GM21360 (cell line): ENCODE data around the gene CATSPERD.

Experiments used
- ATAC-seq: cut with Tn5 transposase; IDR thresholded peaks from one replicate; pipeline ENCODE4 v1.9.1; 2021; ENCODE audit warnings: mild to moderate bottlenecking, moderate library complexity; ENCODE audit not compliant: unreplicated experiment

Gene CATSPERD

DNA sequence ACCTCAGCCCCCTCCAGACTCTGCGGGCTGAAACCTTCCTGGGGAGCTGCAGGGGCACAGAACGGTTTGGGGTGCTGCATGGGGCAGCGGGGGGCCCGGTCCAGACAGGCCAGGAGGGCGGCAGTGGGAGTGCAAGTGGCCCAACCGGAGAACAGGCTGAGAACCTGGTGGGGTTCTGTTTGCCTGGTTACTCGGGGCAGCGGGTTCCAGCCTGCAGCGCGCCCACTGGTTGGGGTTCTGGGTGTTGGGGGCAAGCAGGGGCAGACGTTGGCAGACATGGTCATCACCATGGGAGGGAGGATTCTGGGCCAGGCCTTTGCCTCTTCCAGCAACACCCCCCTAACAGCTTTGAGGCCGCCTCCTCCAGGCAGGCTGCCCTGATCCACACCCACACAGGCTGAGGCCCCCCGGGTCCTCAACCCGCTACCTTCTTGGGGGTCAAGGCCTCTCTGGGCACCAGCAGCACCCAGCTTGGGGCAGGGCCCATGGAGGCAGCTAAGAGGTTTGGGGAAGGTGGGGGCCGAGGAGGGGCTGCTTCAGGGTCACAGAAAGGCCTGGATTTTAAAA, 64.2 kb downstream of the CATSPERD start, which contains the start of gene PRR22:
Gene PRR22 (minus strand): TSS at position 166 of the 567 bp plus-strand sequence. CDS start 86 bp downstream, at position 80.
- no peak for ATAC-seq

DNA sequence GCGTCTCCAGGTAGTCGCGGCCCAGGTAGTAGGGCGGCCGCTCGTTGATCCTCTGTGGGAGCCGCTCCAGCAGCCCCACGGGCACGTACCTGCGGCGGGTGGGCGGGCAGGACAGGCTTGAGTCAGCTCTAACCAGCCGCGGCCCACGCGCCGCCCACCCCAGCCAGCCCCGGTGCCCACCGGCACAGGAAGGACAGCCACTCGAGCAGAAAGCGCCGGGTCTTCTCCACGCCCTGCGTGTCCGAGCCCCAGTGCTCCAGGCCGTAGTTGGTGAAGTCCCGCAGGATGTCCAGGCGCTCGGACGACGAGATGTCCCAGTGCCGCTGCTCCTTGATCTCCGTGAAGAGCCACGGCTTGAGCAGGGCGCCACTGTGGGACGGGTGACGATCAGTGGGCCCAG, 65.0 kb downstream of the CATSPERD start:
- ATAC-seq, result no peak

GRCh38 chr19:5786593-5787408, 66.4 kb downstream of the CATSPERD start:
- no peak for ATAC-seq

DNA sequence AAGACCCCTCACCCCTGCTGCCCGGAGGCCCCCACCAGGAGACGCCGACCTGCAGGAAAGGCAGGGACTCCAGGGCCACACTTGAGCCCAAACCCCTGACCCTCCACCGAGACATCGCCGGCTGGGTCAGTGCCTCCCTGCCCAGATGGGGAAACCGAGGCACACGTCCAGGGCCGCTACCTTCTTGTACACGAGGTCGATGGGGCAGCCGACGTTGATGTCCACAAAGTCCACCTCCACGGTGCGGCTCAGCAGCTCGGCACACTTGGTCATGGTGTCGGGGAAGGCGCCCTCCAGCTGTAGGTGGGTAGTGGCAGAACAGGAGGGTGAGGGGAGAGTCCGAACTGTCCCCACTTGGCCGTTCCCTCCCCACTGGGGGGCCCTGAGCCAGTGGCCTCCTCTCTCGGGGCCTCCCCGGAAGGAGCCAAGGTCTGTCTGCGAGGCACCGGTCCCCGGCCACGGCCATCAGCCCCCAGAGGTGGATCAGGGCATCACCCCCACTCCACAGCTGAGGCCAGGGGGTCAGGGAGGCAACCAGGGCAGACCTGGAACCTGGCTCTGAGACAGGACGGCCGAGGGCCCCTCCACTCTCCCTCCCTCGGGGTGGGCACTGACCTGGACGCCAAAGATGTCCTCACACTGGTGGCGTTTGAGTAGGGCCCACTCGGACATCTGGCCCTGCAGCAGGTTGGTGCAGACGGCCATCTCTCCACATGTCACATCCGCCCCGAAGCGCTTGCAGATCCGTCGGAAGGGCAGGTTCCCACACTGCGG, 67.2 kb downstream of the CATSPERD start:
- no peak for ATAC-seq

GRCh38 chr19:5788422-5788821, 68.0 kb downstream of the CATSPERD start:
- ATAC-seq, result no peak

DNA sequence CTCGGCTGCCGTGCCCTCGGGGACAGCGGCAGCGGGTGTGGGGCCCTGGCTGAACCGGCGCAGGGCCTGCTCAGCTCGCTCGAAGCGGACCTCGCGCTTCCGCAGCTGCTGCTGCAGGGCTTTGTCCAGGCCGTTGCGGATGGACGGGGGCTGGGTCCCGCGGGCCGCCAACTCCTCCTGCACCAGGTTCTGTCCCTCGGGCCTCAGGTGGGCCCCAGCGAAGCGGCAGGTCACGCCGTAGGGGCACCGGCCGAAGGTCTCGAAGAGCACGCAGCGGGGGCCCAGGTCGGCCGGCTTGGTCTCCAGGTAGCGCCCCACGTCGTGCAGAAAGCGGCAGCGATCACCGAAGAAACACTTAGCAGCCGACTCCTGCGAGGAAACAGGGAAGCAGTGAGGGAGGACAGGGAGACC, 68.9 kb downstream of the CATSPERD start:
- no peak for ATAC-seq

DNA sequence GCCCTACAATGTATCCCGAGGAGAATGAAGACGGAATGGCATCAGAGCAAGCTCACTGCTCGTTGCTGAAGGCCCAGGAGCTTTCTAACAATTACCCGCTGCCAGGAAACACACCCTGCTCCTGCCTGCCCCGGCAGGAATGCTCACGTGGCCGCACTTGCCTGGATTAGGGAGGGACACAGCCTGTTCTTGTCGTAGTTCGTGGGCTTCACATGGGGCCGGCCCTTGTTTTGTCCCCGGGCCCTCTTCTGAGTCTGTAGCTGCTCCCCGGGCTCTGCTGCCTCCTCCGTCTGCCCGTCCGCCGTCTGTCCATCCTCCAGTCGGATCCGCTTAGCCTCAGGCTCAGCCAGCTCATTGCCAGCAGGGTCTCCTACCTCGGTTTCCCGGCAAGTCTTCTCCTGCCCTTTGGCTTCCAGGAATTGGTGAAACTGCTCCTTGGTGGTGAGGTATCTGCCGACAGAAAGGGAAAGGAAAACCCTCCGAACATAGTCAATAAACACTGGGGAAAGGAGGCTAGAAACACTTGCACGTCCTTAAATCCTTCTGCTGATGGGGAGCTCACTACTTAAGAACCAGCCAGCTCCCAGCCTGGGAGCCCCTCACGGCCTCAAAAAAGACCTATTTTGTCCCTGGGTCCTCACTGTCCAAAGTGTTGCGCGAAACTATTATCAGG, 69.6 kb downstream of the CATSPERD start:
- ATAC-seq, result no peak

DNA sequence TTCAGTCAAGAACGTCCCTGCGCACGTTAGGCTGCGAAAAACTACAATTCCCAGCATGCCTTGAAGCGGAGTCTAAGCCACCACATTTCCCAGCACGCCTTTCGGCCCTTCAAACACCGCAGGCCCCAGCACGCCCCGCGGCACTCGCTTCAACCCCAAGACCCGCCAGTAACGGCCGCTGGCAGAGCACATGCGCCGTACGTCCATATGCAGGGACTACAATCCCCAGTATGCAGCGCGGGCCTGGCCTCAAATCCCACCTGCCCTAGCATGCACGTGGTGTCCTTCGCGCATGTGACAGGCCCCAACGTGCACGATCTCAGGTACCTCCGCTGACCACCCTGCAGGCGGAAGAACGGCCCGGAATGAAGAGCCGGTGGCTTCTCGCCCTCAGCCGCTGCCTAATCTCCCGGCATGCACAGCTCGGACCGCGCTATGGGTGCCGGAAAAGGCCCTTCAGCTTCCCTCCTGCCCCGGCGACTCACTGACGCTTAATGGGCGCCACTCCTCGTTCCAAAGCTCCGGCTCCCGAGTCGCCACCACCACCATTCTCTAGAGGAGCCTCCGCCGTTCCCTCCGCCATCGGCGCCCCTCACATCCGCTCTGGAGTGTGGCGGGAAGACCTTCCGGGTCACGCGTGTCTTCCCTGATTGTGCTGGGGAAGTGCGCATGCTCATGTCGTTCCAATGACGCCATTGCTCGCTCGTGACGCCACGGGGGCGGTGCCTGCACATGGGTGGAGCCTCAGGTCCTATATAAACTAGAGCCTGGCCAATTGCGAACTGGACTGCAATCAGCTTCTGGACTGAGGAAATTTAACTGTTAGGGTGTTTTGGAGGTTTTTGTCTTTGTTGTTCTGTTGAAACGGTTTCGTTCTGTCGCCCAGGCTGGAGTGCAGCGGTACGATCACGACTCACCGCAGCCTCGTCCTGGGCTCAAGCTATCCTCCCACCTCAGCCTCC, 70.4 kb downstream of the CATSPERD start, which contains the start of gene DUS3L:
Gene DUS3L (minus strand): TSS at position 605 of the 962 bp plus-strand sequence. CDS start 22 bp downstream, at position 583.
- peak; percentile 82 for ATAC-seq

DNA sequence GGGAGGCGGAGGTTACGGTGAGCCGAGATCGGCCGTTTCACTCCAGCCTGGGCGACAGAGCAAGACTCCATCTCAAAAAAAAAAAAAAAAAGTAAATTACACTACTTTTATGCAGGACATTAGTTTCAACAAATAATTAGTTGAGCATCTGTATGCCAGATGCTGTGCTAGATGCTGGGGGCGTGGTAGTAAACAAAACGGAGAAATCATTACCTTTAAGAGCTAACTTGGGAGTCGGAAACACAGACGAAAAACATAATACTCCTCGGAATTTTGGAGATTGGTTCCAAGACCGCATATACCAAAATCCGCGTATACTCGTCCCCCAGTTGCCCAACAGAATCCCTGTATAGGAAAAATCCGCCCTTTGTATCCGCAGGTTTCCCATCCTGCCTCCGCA, 71.8 kb downstream of the CATSPERD start:
- ATAC-seq, result no peak

DNA sequence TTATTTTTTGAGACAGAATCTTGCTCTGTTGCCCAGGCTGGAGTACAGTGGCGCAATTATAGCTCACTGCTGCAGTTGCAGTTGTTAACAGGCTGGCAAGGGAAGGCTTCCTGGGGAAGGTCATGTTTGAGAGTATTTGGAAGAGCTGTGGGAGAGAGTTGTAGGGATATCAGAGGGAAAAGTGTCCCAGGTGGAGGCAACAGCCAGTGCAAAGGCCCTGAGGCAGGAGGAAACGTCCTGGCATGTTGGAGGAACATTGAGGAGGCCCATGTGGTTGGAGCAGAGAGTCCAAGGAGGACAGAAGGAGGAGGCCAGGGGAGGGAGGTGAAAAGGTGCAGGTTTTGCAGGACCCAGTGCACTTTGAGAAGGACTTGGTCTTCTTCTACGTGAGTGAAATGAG, 72.8 kb downstream of the CATSPERD start:
- no peak for ATAC-seq

- no peak for ATAC-seq
Observed at GRCh38 chr19:5795382-5795919, 75.0 kb downstream of the CATSPERD start.

GRCh38 chr19:5798244-5798643, 77.8 kb downstream of the CATSPERD start:
- ATAC-seq, result no peak

DNA sequence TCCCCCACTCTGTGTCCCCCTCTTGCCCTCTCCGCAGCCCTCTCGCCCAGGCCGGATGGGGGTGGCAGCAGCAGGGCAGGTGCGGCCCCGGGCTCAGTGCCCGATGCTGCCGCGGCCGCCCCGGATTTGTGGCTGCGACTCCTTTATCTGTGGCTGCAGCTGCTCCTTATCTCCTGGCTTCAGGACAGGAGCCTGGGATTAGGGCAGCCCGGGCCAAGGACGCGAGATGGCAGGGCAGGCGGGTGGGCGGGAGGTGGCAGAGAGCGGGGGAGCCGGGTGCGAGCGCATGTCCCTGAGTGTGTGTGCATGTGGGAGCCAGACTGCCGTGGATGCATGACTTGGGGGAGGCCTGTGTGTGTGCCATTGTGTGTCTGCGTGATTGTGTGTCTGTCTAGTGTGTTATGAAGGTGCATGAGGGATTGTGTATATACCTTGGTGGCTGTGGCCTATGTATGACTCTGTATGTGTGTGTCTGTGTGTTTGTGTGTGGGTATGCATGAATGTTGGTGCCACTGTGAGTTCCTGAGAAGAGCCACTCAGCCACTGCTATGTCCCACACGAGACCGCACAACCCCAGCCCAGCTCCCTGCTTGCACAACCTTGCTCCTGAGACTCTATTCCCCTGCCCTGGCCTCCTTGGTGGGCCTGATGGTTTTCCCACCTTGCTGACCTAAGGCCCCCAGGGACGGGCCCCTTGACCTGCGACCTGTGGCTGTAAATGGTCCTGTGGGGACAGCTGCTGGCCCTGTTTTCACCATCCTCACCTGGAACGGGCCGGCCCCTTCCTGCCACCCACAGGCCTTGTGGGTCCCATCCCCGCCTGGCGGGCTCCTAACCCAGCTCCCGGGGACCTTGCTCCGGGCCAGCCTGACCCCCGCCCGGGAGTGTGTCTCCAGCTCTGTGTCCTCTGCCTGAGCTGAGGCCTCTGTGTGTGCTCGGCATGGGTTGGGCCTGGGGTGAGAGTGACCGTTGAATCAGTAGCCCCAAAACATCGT, 79.1 kb downstream of the CATSPERD start:
- ATAC-seq, result no peak

- no peak for ATAC-seq
Observed at GRCh38 chr19:5800361-5801270, 80.2 kb downstream of the CATSPERD start.

DNA sequence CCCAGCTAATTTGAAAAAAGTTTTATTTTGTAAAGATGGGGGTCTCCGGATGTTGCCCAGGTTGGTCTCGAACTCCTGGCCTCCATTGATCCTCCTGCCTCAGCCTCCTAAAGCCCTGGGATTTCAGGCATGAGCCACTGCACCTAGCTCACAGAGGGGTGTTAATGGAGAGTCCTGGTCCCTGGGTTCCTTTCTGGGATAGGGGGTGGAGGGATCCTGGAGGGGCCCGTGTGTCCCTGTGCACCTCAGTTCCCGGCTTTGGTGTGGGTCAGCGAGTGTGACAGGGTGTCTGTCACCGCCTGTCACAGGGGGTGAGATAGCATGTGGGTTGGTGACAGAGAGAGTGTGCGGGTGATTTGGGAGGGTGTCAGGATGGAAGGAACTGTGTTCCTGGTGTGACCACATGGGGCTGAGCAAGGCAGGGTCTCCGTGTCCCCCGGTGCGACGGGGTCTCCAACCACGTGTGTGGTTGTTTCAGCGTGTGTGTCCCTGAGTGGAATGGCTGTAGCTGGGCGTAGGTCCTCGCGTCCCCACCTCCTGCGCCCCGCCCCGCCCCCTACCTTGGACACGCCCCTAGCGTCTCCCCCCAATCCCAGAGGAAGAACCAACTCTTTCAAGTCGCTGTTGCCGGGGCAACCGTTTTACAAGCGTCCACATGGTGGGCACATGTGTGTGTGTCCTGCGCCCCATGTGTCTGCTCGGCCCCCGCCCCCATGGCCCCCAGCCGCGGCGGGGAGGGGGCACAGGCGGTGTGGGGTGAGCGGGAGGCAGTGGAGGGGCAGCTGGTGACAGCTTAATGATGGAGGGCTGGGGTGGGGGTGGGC, 81.6 kb downstream of the CATSPERD start:
- no peak for ATAC-seq

DNA sequence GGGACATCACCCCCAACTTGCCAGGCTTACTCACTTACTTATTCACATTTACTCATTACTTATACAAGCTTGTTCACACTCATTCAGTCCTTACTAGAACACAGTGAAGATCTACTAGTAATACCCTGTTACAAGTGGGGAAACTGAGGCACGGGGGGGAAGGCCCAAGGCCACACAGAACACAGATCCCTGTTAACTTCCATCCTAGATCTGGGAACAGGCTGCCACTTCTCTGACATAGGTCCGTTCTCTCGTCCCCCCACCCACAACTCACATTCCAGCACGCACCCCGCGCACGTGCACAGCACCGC, 83.0 kb downstream of the CATSPERD start:
- ATAC-seq, result no peak
